GM12878 (cell line): Measurements from ENCODE around the gene FHOD3.

ENCODE experiments used
- CTCF ChIP-seq, 3 experiments: IDR thresholded peaks in 2 of 3; conservative IDR thresholded peaks in 1 of 3; 2 replicates each; pipeline ENCODE4 v1.5.1; 2011; ENCODE audit warnings: low read depth in 3 of 3, low read length in 3 of 3, mild to moderate bottlenecking in 3 of 3, control low read depth in 2 of 3, moderate library complexity in 2 of 3, inconsistent platforms in 1 of 3, mixed read lengths in 1 of 3; ENCODE audit not compliant: control insufficient read depth in 2 of 3, insufficient read depth in 1 of 3; ENCODE audit errors: extremely low read depth in 1 of 3
- ZNF207 ChIP-seq: fragments of 450-650 bp; IDR thresholded peaks from 2 replicates; pipeline ENCODE4 v1.6.1; 2014; ENCODE audit warnings: antibody characterized with exemption, mild to moderate bottlenecking, borderline replicate concordance

- no peak for TF ChIP-seq ZNF207
- no peak for TF ChIP-seq CTCF (IDR thresholded peaks at IDR 0.05 in 2 of 3, conservative IDR thresholded peaks at IDR 0.05 in 1 of 3; ENCODE audit: control insufficient read depth in 2 of 3, extremely low read depth in 1 of 3, insufficient read depth in 1 of 3, low read depth in 3 of 3, low read length in 3 of 3)
Observed at GRCh38 chr18:36650906-36651305, 353.4 kb downstream of the FHOD3 start.
